ENCODE results near the gene NOC3L. TPM values are rescaled to one million over a fixed set of nuclear protein-coding genes. Genes with fewer than 3 reads are reported as not detected.

The NOC3L gene
- total RNA-seq, 1 donor from 2014 or later, result 16.7 TPM

GRCh38 chr10:94383530-94383929 lies 20.8 kb upstream of the NOC3L start:
- no peak for DNase-seq (ENCODE audit: low read depth)
- no peak for TF ChIP-seq CTCF (conservative IDR thresholded peaks at IDR 0.05; ENCODE audit: low read depth, low read length)
- no peak overlapping the region for H3K4me3 ChIP-seq (ENCODE audit: low read depth, low read length)

- DNase-seq (ENCODE audit: low read depth), result no peak
- H3K4me3 ChIP-seq (ENCODE audit: low read depth, low read length), result no peak overlapping the region
- TF ChIP-seq CTCF (conservative IDR thresholded peaks at IDR 0.05; ENCODE audit: low read depth, low read length), result no peak
Measured at GRCh38 chr10:94376865-94377264, 14.1 kb upstream of the NOC3L start.

GRCh38 chr10:94375374-94375773 lies 12.6 kb upstream of the NOC3L start:
- TF ChIP-seq CTCF (conservative IDR thresholded peaks at IDR 0.05; ENCODE audit: low read depth, low read length), result no peak
- DNase-seq (ENCODE audit: low read depth), result no peak
- H3K4me3 ChIP-seq (ENCODE audit: low read depth, low read length), result no peak overlapping the region

- DNase-seq (ENCODE audit: low read depth), result no peak
- no peak for TF ChIP-seq CTCF (conservative IDR thresholded peaks at IDR 0.05; ENCODE audit: low read depth, low read length)
Measured at GRCh38 chr10:94370501-94370900, 7.8 kb upstream of the NOC3L start.

GRCh38 chr10:94366382-94366781 lies 3.6 kb upstream of the NOC3L start:
- TF ChIP-seq CTCF (conservative IDR thresholded peaks at IDR 0.05; ENCODE audit: low read depth, low read length), result no peak
- H3K4me3 ChIP-seq (ENCODE audit: low read depth, low read length), result no peak overlapping the region
- DNase-seq (ENCODE audit: low read depth), result no peak

More at GRCh38 chr10:94370501-94370900, 7.8 kb upstream of the NOC3L start:
- H3K4me3 ChIP-seq (ENCODE audit: low read depth, low read length), result no peak overlapping the region

- TF ChIP-seq CTCF (conservative IDR thresholded peaks at IDR 0.05; ENCODE audit: low read depth, low read length), result no peak
- DNase-seq (ENCODE audit: low read depth), result no peak
- no peak overlapping the region for H3K4me3 ChIP-seq (ENCODE audit: low read depth, low read length)
Measured at GRCh38 chr10:94364482-94364881, 1.7 kb upstream of the NOC3L start.

GRCh38 chr10:94363251-94363565 lies 469 bp upstream of the NOC3L start:
- H3K4me3 ChIP-seq (ENCODE audit: low read depth, low read length), result peak overlapping the region; percentile 93
- DNase-seq (ENCODE audit: low read depth), result no peak
- no peak for TF ChIP-seq CTCF (conservative IDR thresholded peaks at IDR 0.05; ENCODE audit: low read depth, low read length)
